Caco-2 (cell line): ENCODE data around the gene MDN1. TPM values are rescaled to one million over a fixed set of nuclear protein-coding genes. Genes with fewer than 3 reads are reported as not detected.

ENCODE experiments used
- BruUV-seq: library from RNA; stranded (reverse); fragments of 400-500 nt; replicated peaks from 2 replicates; lab custom pipeline; 2021; lab: Mats Ljungman, UMichigan
- CTCF ChIA-PET: fragments of 300-600 bp; sonication (Branson Sonifier 250); formaldehyde crosslinking; loops from one replicate; lab custom pipeline; 2022; ENCODE audit warnings: antibody characterized with exemption; lab: Charles Lee
- POLR2A ChIA-PET: fragments of 300-600 bp; sonication (Branson Sonifier 250); formaldehyde crosslinking; loops from one replicate; lab custom pipeline; 2022; ENCODE audit warnings: antibody characterized with exemption; lab: Charles Lee
- DNase-seq, 2 experiments: peaks; one replicate each; pipeline versions ENCODE4 v3.0.0 to v3.0.0-alpha.2; 2020 to 2022
- H3K27me3 ChIP-seq: replicated peaks from 2 replicates; pipeline ENCODE4 v1.6.0; 2011; ENCODE audit warnings: low read length; ENCODE audit not compliant: control insufficient read depth, insufficient read depth
- H3K36me3 ChIP-seq: 2 replicates; pipeline ENCODE4 v1.5.1; 2011; ENCODE audit warnings: low read length; ENCODE audit not compliant: control insufficient read depth, insufficient read depth
- H3K4me1 ChIP-seq: fragments of 250-450 bp; sonication (Bioruptor Pico); 2 replicates; pipeline ENCODE4 v1.5.1; 2020; ENCODE audit warnings: mild to moderate bottlenecking
- H3K4me3 ChIP-seq: 2 replicates; pipeline ENCODE4 v1.5.1; 2011; ENCODE audit warnings: low read depth, mild to moderate bottlenecking, control low read depth, low read length
- H3K9me3 ChIP-seq: fragments of 250-450 bp; sonication (Bioruptor Pico); 2 replicates; pipeline ENCODE4 v1.5.1; 2020; ENCODE audit warnings: mild to moderate bottlenecking, moderate library complexity
- H3K27ac Mint-ChIP-seq: one replicate; pipeline ENCODE4 v1.8.0; 2022; ENCODE audit warnings: mixed read lengths; ENCODE audit not compliant: unreplicated experiment
- H3K27me3 Mint-ChIP-seq: one replicate; pipeline ENCODE4 v1.8.0; 2022; ENCODE audit warnings: mixed read lengths; ENCODE audit not compliant: insufficient read depth, unreplicated experiment
- H3K36me3 Mint-ChIP-seq: one replicate; pipeline ENCODE4 v1.8.0; 2022; ENCODE audit warnings: mild to moderate bottlenecking, mixed read lengths; ENCODE audit not compliant: insufficient read depth, unreplicated experiment
- H3K4me1 Mint-ChIP-seq: one replicate; pipeline ENCODE4 v1.8.0; 2022; ENCODE audit warnings: low read depth, mixed read lengths; ENCODE audit not compliant: unreplicated experiment
- H3K4me3 Mint-ChIP-seq: one replicate; pipeline ENCODE4 v1.8.0; 2022; ENCODE audit warnings: mild to moderate bottlenecking, moderate library complexity, mixed read lengths; ENCODE audit not compliant: unreplicated experiment
- H3K9me3 Mint-ChIP-seq: one replicate; pipeline ENCODE4 v1.8.0; 2022; ENCODE audit warnings: mixed read lengths; ENCODE audit not compliant: unreplicated experiment
- intact Hi-C: fragments of 100-400 bp; cut with micrococcal nuclease; formaldehyde crosslinking; loops from one replicate; pipeline ENCODE4 v1.10.0; 2022; ENCODE audit not compliant: unreplicated experiment
- total RNA-seq: library from RNA; stranded (reverse); gene quantifications from 2 replicates; pipeline ENCODE4 v1.2.3, GENCODE V29; 2022
- TF ChIP-seq, protein P1 (sequence below), 2 experiments: fragments of 200-600 bp in 1 of 2; IDR thresholded peaks; 1 replicate in 1 of 2; 2 replicates in 1 of 2; pipeline versions ENCODE4 v1.5.1 to v1.8.0; 2011 to 2022; ENCODE audit warnings: antibody characterized with exemption in 1 of 2, control low read depth in 1 of 2, inconsistent platforms in 1 of 2, low read depth in 1 of 2, low read length in 1 of 2, mild to moderate bottlenecking in 1 of 2, moderate library complexity in 1 of 2; ENCODE audit not compliant: insufficient read depth in 1 of 2, severe bottlenecking in 1 of 2, unreplicated experiment in 1 of 2

The MDN1 gene
- total RNA-seq, 1 experiment from 2014 or later = 49.0 TPM

DNA sequence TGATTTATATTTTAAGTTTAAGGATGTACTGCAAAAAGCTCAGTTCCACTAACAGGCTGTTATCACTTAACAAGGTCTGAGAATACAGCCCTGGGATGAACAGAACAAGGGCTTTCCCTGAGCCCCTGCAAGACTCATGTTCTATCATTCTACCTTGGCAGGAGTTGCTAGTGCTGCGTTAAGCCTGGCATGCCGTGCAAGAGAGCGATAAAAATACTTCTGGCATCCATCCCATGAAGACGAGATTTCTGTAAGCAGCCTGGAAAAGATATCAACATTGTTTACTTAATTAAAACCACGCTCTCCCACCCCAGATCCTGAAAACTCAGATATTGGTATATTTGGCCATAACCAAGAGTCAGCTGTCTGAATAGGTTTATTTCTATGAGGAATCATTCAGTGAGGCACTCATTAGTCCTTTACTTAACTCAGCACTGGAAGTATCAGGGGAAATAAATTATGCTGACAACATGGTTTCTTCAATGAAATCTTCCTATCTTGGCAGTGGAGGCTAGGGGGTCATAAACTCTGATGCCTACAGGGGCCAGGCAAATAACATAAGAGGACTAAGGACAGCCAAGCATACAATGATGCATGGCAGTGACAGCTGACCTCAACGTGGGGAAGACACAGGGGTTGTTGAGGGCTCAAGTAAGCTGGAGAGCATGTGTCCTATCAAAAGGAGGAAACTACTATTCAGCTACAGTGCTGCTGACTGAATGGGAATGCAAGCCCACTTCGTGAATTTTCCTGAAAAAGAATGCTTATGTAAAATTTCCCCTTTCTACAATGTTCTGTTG is 143.4 kb downstream of the MDN1 start:
- POLR2A ChIA-PET = no interaction called here
- Mint-ChIP-seq H3K27me3 (no peaks in the 10 kb centered on the region), H3K27ac (no peak overlapping the region), H3K9me3 (no peaks in the 10 kb centered on the region), H3K36me3 (peaks cover 77% of the 10 kb centered on the region), H3K4me3 (no peak overlapping the region), H3K4me1 (no peaks in the 10 kb centered on the region)
- TF ChIP-seq, protein P1, sequence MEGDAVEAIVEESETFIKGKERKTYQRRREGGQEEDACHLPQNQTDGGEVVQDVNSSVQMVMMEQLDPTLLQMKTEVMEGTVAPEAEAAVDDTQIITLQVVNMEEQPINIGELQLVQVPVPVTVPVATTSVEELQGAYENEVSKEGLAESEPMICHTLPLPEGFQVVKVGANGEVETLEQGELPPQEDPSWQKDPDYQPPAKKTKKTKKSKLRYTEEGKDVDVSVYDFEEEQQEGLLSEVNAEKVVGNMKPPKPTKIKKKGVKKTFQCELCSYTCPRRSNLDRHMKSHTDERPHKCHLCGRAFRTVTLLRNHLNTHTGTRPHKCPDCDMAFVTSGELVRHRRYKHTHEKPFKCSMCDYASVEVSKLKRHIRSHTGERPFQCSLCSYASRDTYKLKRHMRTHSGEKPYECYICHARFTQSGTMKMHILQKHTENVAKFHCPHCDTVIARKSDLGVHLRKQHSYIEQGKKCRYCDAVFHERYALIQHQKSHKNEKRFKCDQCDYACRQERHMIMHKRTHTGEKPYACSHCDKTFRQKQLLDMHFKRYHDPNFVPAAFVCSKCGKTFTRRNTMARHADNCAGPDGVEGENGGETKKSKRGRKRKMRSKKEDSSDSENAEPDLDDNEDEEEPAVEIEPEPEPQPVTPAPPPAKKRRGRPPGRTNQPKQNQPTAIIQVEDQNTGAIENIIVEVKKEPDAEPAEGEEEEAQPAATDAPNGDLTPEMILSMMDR (IDR thresholded peaks at IDR 0.05; ENCODE audit: insufficient read depth in 1 of 2, low read depth in 1 of 2, low read length in 1 of 2, severe bottlenecking in 1 of 2, unreplicated experiment in 1 of 2) = no peak
- CTCF ChIA-PET = no interaction called here
- no TSS peak for BruUV-seq
- H3K4me1 ChIP-seq = no peaks in the 10 kb centered on the region
- no peaks in the 10 kb centered on the region for H3K27me3 ChIP-seq
- DNase-seq = no peak
- H3K4me3 ChIP-seq = no peak overlapping the region
- no peaks in the 10 kb centered on the region for H3K9me3 ChIP-seq
- intact Hi-C loops = no loop called here
- H3K36me3 ChIP-seq = peaks cover 2% of the 10 kb centered on the region

DNA sequence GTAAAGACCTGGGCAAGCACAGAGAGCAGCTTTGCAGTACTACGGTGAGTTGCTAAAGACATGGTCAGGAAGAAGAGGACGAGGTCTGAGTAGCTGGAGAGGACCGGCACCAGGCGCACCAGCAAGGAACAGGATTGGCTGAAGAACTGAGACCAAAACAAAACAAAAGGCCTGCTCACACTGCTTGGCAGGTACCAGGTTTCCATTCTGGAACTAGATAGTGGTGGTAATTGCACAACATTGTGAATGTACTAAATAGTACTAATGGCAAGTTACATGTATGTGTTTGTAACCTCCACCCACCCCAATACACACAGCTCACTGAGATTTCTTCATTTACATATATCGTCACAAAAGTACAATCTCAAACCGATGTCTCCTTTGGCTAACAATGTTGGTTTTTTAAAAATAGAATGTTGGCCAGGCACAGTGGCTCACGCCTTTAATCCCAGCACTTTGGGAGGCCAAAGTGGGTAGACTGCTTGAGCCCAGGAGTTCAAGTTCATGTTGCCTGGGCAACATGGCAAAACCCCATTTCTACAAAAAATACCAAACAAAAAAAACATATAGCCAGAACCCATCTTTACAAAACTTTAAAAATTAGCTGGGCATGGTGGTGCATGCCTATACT is 148.5 kb downstream of the MDN1 start:
- Histone ChIP-seq H3K9me3 (no peaks in the 10 kb centered on the region), H3K4me3 (no peak overlapping the region), H3K4me1 (no peaks in the 10 kb centered on the region), H3K27me3 (no peaks in the 10 kb centered on the region), H3K36me3 (peaks cover 2% of the 10 kb centered on the region)
- Mint-ChIP-seq H3K27me3 (no peaks in the 10 kb centered on the region), H3K9me3 (no peaks in the 10 kb centered on the region), H3K4me3 (no peak overlapping the region), H3K27ac (no peak overlapping the region), H3K4me1 (no peaks in the 10 kb centered on the region), H3K36me3 (peaks cover 73% of the 10 kb centered on the region)
- TF ChIP-seq, protein P1 (IDR thresholded peaks at IDR 0.05; ENCODE audit: insufficient read depth in 1 of 2, low read depth in 1 of 2, low read length in 1 of 2, severe bottlenecking in 1 of 2, unreplicated experiment in 1 of 2) = no peak
- no peak for DNase-seq
- intact Hi-C loops = no loop called here
- no TSS peak for BruUV-seq
- POLR2A ChIA-PET = no interaction called here
- CTCF ChIA-PET = no interaction called here

DNA sequence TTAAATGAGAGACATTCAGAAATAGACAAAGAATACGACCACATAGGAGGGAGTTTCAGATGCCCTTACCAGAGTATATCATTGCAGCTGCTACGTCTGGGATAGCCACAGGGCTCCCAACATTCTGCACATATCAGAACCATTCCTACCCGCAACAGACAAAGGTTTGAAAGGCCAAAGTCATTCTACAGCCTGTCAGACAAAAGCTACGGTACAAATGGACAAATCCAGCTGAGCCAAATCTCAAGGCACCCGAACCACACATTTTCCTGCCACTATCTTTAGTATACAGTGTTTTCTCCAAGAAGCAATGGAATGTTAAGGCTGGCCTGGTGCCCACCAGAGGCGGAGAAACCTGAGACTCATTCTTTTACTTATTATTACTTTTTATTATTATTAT is 150.6 kb downstream of the MDN1 start:
- Mint-ChIP-seq H3K27me3 (no peaks in the 10 kb centered on the region), H3K4me3 (no peak overlapping the region), H3K36me3 (peaks cover 75% of the 10 kb centered on the region), H3K27ac (no peak overlapping the region), H3K9me3 (no peaks in the 10 kb centered on the region), H3K4me1 (no peaks in the 10 kb centered on the region)
- intact Hi-C loops = no loop called here
- no peaks in the 10 kb centered on the region for H3K27me3 ChIP-seq
- no peaks in the 10 kb centered on the region for H3K4me1 ChIP-seq
- DNase-seq = no peak
- no peak overlapping the region for H3K4me3 ChIP-seq
- H3K9me3 ChIP-seq = no peaks in the 10 kb centered on the region
- no peaks in the 10 kb centered on the region; the same call in 1 of the 2 replicates for H3K36me3 ChIP-seq
- BruUV-seq = no TSS peak
- POLR2A ChIA-PET = no interaction called here
- CTCF ChIA-PET = no interaction called here
- TF ChIP-seq, protein P1 (IDR thresholded peaks at IDR 0.05; ENCODE audit: insufficient read depth in 1 of 2, low read depth in 1 of 2, low read length in 1 of 2, severe bottlenecking in 1 of 2, unreplicated experiment in 1 of 2) = no peak
